ENCODE measurements around the gene SLC2A4RG.

Gene SLC2A4RG

GRCh38 chr20:63752411-63753101 lies 13.0 kb downstream of the SLC2A4RG start:
- DNase-seq (ENCODE audit: low read depth, low spot score) = no peak

DNA sequence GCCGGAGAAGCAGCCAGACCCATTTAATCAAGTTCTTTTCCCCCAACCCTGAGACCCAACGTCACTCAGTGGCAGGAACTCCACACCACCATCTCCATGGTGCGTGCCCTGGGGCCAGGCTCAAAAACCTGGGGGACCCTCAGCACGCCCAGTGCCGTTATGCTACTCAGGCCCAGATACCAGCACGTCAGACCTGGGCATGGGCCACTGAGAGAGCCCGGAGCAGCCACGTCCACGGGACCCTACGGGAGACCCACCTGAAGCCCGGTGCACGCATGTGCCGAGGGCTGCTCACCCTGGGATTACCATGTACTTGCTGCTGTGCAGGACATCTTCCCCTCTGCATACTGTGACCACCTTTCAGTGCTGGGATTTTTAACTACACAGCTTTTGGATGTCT lies 13.8 kb downstream of the SLC2A4RG start:
- DNase-seq (ENCODE audit: low read depth, low spot score) = no peak

- no peak for DNase-seq (ENCODE audit: low read depth, low spot score)
Measured at GRCh38 chr20:63754008-63754407, 14.4 kb downstream of the SLC2A4RG start.

DNA sequence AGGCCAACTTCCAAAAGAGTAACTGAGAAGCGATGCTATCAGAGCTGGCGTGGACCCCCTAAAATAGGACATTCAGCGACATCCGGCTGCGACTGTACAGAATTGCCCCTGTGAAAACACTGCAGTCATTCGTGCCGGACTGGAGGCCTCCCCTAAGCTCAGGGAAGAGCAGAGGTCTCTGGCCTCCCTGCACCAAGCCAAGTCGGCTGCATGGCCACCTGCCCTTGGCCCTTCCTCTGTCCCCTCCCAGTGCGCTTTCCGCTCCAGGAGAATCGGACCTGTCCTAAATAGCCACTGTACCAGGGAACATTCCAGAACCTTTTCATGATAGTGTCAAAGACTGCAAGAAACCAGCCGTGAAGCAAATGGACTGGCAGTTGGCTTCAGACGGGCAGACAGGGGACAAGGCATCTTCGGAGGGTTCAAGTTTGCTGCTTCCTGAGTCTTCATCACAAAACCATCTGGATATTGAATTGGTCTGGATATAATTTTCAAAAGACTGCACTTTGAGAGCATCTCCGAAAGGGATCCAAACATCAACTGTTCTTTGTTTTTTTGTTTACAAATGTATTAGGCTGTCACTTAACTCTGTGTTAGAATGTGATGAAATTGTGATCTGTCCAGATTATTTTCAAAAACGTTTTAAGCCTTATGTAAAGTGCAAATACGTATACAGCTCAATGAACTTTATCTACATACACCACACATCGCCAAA lies 16.5 kb downstream of the SLC2A4RG start:
- DNase-seq (ENCODE audit: low read depth, low spot score) = no peak

DNA sequence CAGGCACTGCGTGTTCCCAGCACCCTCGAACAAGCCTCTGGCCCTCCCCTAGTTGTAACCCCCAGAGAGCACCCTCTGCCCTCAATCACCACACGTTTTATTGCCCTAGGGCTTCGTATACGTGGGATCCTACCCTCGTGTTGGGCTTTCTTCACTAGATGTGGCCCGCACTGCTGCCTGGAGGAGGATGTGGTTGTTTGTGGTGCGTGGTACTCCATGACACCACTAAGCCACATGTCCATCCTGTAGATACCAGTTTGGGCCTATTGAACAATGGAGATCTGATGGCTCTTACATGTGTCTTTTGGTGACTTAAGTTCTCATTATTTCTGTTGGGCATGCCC lies 17.0 kb downstream of the SLC2A4RG start:
- DNase-seq (ENCODE audit: low read depth, low spot score) = no peak

DNA sequence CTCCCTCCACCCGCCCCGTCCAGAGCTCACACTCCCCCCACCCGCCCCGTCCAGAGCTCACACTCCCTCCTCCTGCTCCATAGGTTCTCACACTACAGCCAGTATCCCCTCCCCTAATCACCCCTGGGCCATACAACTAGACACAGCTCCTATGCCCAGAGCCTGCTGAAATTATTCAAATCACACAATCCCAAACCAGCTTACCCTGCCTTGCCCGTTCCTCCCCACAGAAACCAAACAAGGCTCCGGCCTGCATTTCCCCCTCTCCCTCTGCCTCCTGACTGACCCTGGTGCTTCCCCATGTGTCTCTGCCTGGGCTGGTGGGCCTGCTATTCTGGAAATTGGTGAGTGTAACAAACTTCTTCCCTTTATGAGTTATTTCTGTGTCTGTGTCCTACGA lies 18.6 kb downstream of the SLC2A4RG start:
- DNase-seq (ENCODE audit: low read depth, low spot score) = no peak

- no peak for DNase-seq (ENCODE audit: low read depth, low spot score)
Measured at GRCh38 chr20:63759377-63759901, 19.9 kb downstream of the SLC2A4RG start.

- DNase-seq (ENCODE audit: low read depth, low spot score) = no peak
Measured at GRCh38 chr20:63765082-63765873, 25.7 kb downstream of the SLC2A4RG start.

DNA sequence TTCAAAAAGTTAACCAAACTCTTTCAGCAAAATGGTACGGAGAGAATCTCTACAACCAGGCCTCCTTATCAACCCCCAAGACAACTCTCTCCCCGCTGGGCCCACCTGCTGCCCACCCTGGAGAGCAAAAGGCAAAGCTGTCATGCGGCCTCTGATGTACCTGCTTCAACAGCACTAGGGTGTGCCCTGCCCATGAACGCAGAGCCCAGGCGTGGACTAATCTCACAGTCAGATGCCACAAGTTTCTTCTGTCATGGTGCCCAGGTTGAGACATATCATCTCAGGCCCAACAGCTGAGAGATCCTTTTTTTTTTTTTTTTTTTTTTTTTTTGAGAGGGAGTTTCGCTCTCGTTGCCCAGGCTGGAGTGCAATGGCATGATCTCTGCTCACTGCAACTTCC lies 26.3 kb downstream of the SLC2A4RG start:
- DNase-seq (ENCODE audit: low read depth, low spot score) = no peak

DNA sequence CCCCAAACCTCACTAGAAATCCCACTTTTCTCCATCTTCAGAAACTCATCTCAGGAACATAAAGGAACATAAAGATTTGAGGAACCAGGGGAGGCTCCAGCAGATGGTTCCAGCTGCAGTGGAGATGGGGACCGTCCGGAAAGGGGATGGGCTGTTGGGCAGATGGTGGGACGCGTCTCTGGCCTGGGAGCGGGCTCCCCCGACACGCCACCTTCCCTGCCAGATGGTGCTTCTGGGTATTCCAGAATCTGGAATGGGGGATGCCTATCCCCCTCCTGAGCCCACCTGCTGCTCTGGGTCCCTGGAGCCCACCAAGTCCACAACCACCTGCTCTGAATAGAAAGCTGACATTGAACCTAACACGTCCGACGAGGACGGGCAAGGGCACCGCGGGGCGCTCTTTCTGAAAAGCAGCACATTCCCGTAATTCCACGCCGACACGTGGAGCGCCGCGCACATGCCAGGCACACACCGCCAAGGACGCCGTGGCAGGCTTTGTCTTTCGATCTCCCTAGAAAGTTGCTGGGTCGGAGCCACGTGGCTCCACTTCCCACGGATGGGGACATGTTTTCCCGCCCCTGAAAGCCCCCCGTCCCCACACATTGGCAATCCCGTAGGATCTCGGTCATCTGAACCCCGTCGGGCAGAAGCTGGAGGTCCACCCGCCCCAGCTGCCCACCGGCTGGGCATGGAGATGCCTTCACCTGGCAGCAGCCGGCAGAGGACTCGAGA lies 27.3 kb downstream of the SLC2A4RG start:
- no peak for DNase-seq (ENCODE audit: low read depth, low spot score)

GRCh38 chr20:63767456-63767855 lies 27.9 kb downstream of the SLC2A4RG start:
- no peak for DNase-seq (ENCODE audit: low read depth, low spot score)

- no peak for DNase-seq (ENCODE audit: low read depth, low spot score)
Measured at GRCh38 chr20:63767886-63768285, 28.3 kb downstream of the SLC2A4RG start.

GRCh38 chr20:63768591-63769515 lies 29.3 kb downstream of the SLC2A4RG start:
- no peak for DNase-seq (ENCODE audit: low read depth, low spot score)

GRCh38 chr20:63769891-63770474 lies 30.4 kb downstream of the SLC2A4RG start:
- no peak for DNase-seq (ENCODE audit: low read depth, low spot score)

GRCh38 chr20:63771046-63771707 lies 31.6 kb downstream of the SLC2A4RG start:
- no peak for DNase-seq (ENCODE audit: low read depth, low spot score)

GRCh38 chr20:63772781-63773518 lies 33.4 kb downstream of the SLC2A4RG start:
- no peak for DNase-seq (ENCODE audit: low read depth, low spot score)

GRCh38 chr20:63773571-63774241 lies 34.1 kb downstream of the SLC2A4RG start:
- DNase-seq (ENCODE audit: low read depth, low spot score) = no peak

DNA sequence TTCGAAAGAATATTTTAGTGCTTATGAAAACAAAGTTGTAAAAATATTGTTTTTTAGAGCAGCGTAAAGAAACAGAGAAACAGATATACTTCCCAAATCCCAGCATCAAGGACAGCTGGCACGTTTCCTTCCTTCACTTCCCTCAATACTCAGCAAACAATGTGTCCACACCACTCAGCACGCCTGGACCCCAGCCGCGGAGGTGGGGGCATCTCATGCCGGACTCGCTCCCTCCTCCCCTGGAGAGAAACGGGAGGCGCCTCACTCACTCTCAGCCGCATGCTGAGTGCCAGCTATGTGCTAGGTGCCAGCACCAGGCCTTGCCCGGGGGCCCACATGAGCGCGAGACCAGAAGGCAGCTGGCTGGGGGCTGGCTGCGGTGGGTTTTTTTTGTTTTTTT lies 34.7 kb downstream of the SLC2A4RG start:
- no peak for DNase-seq (ENCODE audit: low read depth, low spot score)

Measured in astrocyte of the hippocampus (primary cell).